AG04449 (cell line): ENCODE data around the gene PLA2G2A.

ENCODE experiments used
- CTCF ChIA-PET: fragments of 350-600 bp; formaldehyde crosslinking; extraction: SDS; loops from one replicate; lab custom pipeline; 2021; ENCODE audit warnings: antibody characterized with exemption; lab: Yijun Ruan, JAX
- POLR2A ChIA-PET: fragments of 400-600, 350-600 bp; formaldehyde crosslinking; extraction: SDS; loops from one replicate; lab custom pipeline; 2020; ENCODE audit warnings: antibody characterized with exemption, inconsistent platforms; lab: Yijun Ruan, JAX
- DNase-seq: peaks from one replicate; pipeline ENCODE4 v3.0.0-alpha.2; 2010; ENCODE audit warnings: low read depth, low spot score
- H3K4me3 ChIP-seq: 2 replicates; pipeline ENCODE4 v1.5.1; 2011; ENCODE audit warnings: low read depth, mild to moderate bottlenecking, control low read depth, low read length
- TF ChIP-seq, protein P1 (sequence below): IDR thresholded peaks from one replicate; pipeline ENCODE4 v1.5.1; 2011; ENCODE audit warnings: mild to moderate bottlenecking, moderate library complexity, low read length, control low read depth, inconsistent platforms; ENCODE audit not compliant: insufficient read depth; ENCODE audit errors: missing control alignments

Gene PLA2G2A

DNA sequence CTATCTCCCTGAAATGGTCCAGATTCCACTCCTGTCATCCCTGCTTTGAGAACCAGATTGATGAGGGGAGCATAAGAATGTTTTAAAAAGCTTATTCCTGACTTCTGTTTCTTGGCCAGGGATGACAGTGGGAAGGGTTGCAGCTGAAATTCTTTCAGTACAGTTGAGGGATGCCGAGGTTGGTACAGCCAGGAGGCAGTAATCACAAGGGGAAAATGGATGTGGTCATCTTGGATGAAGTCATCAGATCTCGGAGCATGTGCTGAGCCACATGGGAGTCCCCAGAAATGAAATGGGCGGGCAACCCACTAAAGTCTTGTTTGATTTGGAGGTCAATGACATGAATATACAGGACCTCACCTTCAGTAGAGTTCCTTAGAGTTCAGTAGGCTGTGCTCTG lies 37.3 kb downstream of the PLA2G2A start:
- CTCF ChIA-PET, result interaction anchor here (1.9 kb wide), 1 partner anchor 24 kb away, joined by 6 read pairs; no protein-coding TSS in a partner anchor

DNA sequence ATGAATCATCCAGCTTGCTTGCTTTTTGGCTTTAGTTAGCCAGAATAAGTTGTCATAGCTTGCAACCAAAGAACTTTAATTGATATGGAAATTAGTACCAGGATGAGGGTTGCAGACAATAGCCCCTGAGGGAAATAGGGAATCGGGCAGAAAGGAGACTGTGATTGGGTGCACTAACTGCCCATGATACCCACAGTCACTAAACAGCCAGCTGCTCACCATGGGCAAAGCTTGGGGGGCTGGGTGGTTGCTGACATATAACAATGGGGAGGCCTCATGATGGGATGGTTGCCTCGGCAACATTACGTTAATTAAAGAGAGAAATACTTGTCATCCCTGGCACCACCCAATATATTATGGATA lies 38.2 kb downstream of the PLA2G2A start:
- DNase-seq, result no peak
- ChIA-PET POLR2A (no interaction called here), CTCF (interaction anchor here (1.9 kb wide), 1 partner anchor 23 kb away, joined by 6 read pairs; no protein-coding TSS in a partner anchor)

More for the DNA sequence above, 37.3 kb downstream of the PLA2G2A start:
- TF ChIP-seq, protein P1, sequence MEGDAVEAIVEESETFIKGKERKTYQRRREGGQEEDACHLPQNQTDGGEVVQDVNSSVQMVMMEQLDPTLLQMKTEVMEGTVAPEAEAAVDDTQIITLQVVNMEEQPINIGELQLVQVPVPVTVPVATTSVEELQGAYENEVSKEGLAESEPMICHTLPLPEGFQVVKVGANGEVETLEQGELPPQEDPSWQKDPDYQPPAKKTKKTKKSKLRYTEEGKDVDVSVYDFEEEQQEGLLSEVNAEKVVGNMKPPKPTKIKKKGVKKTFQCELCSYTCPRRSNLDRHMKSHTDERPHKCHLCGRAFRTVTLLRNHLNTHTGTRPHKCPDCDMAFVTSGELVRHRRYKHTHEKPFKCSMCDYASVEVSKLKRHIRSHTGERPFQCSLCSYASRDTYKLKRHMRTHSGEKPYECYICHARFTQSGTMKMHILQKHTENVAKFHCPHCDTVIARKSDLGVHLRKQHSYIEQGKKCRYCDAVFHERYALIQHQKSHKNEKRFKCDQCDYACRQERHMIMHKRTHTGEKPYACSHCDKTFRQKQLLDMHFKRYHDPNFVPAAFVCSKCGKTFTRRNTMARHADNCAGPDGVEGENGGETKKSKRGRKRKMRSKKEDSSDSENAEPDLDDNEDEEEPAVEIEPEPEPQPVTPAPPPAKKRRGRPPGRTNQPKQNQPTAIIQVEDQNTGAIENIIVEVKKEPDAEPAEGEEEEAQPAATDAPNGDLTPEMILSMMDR, result no peak
- POLR2A ChIA-PET, result no interaction called here
- DNase-seq, result no peak
- H3K4me3 ChIP-seq, result no peak overlapping the region

DNA sequence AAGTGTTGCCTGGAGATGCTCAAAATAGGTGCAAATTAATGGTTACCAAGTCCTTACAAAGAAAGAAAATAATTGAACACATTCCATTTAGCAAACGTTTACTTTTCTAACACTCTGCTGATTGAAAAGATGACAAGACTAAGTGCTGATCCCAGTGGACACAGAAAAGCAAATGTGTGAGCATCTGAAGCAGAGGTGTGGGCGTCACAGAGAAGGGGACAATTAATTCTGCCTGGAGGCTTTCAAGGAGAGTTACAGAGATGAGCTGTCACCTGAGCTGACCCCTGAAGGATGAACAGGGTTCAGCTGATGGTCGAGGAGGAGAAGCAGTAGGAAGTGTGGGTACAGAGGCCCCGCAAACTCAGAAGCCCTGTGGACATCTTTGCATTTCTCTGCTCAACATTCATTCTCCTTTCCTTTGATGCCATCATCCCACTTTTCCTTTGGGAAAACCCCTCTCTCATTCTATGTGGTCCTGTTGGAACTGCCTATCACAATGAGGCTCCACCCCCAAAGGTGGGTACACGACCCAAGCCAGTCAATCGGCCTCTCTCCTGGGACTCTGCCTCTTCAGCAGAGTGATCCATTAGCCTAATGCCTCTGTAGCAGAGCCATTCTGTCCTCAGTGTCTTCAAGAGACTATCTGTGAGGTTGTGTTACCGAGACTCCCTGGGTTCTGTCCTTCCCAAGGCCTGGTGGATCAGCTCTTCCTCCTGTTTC lies 38.8 kb downstream of the PLA2G2A start:
- ChIA-PET POLR2A (interaction anchor here (0.7 kb wide), 1 partner anchor 332 kb away, joined by 3 read pairs; no protein-coding TSS in a partner anchor), CTCF (interaction anchor here (1.9 kb wide), 1 partner anchor 23 kb away, joined by 6 read pairs; no protein-coding TSS in a partner anchor)
- no peak for DNase-seq
- no peak overlapping the region for H3K4me3 ChIP-seq
- TF ChIP-seq, protein P1, result no peak

More for the DNA sequence above, 38.2 kb downstream of the PLA2G2A start:
- TF ChIP-seq, protein P1, result no peak
- H3K4me3 ChIP-seq, result no peak overlapping the region

DNA sequence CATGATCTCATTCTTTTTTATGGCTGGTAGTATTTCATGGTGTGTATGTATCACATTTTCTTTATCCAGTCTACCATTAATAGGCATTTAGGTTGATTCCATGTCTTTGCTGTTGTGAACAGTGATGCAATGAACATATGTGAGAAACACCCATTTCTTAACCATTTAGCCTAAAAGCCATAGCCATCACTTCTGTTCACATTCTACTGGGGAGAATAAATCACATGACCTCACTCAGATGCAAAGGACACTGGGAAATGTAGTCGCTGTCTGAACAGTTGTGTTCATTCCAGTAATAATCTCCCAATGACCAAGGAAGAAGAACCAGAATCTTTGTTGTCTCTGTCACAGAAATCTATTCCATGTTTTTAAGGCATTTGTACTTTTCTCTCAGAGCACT lies 40.9 kb downstream of the PLA2G2A start:
- H3K4me3 ChIP-seq, result no peak overlapping the region
- no peak for DNase-seq

DNA sequence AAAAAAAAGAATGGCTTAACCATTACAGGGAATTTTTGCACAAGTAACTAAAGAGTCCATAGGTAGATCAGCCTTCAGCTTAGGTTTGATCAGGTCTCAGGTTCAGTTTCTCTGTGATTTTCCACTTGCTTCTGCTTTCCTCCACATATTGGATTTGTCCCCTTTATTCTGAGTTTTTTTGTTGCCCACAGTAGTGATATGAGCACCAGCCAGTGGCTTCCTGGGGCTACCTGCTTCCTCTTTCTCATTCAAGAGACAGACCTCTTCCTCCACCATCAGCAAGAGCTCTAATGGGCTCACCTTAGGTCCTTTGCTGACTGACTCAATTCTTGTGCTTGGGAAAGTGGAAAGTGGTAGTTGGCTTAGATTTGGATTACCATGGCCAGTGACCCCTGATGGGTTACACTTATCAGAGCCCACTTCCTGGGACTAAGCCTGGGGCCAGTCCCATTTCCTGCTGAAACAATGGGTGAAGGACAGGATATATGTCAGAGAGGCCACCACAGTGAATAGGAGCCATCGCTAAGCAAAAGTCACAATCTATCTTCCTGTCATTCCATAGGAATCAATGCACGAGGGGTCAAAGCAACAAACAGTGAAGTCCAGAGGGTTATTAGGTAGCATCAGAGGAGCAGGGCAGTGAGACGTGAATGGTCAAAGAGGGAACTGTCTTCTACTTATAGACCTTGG lies 43.2 kb downstream of the PLA2G2A start:
- TF ChIP-seq, protein P1, result no peak
- no peak overlapping the region for H3K4me3 ChIP-seq
- no peak for DNase-seq
- ChIA-PET POLR2A (no interaction called here), CTCF (interaction anchor here (1.1 to 1.3 kb wide), 2 partner anchors 19 to 217 kb away, joined by 4 to 5 read pairs; no protein-coding TSS in a partner anchor)

More for the DNA sequence above, 40.9 kb downstream of the PLA2G2A start:
- ChIA-PET POLR2A (no interaction called here), CTCF (interaction anchor here (1.7 kb wide), 1 partner anchor 21 kb away, joined by 5 read pairs; no protein-coding TSS in a partner anchor)
- TF ChIP-seq, protein P1, result no peak

DNA sequence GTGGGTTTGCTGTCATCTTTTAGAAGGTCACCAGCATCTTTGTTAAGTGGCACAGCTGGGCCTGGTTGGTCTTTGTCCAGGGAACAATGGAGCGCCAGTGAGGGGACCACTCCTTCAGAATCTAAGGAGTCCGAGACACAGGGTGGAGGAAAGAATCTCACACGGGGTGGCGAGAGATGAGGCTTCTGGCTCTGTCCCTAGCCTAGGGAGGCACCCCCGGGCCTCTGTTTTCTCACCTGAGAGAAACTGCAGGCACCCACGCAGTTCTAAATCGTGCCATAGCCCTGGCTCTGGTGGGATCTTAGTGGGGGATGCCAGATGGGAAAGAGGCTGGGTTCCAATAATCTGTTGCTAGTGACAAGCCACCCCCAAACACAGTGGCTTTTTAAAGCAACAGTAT lies 45.1 kb downstream of the PLA2G2A start:
- TF ChIP-seq, protein P1, result no peak
- CTCF ChIA-PET, result no interaction called here
- DNase-seq, result no peak
- POLR2A ChIA-PET, result no interaction called here
- H3K4me3 ChIP-seq, result no peak overlapping the region
